C4-2B (cell line): ENCODE measurements around the gene ZNF275.

Experiments
- CTCF ChIP-seq: fragments of 450-650 bp; conservative IDR thresholded peaks from 2 replicates; pipeline ENCODE4 v1.5.1; 2017; ENCODE audit warnings: mild to moderate bottlenecking
- ZFX ChIP-seq: fragments of 450-650 bp; IDR thresholded peaks from 2 replicates; pipeline ENCODE4 v1.6.1; 2017

DNA sequence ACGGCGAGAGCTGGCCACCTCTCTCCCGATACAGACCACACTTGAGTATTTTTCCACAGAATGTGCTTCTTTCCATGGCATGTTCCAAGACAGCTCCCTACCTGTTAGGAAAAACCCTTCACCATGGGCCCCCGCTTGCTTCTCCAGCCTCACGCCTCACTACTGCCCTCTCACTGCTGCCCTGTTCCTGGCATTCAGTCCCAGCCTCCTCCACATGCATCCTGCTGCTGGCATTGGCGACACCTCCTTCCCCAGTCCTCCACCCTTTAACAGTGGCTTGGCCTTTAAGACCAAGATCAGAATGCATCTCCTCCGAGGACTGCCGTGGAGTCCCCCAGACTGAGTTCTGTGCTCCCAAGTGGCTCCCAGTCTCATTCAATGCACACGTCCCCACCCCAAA lies 23.1 kb upstream of the ZNF275 start:
- no peak for TF ChIP-seq CTCF
- TF ChIP-seq ZFX = no peak
